LNCaP clone FGC (cell line): Measurements from ENCODE around the gene RGS1.

Source experiments
- DNase-seq: peaks from one replicate; pipeline ENCODE4 v3.0.0-alpha.2; 2011; ENCODE audit warnings: low read depth
- H3K4me3 ChIP-seq: 2 replicates; pipeline ENCODE4 v1.5.1; 2011; ENCODE audit warnings: mild to moderate bottlenecking, low read depth, low read length, control low read depth
- CTCF ChIP-seq: IDR thresholded peaks from 2 replicates; pipeline ENCODE4 v1.5.1; 2012; ENCODE audit warnings: mild to moderate bottlenecking; ENCODE audit not compliant: control insufficient read depth, insufficient read depth; ENCODE audit errors: extremely low read depth

RGS1 gene

DNA sequence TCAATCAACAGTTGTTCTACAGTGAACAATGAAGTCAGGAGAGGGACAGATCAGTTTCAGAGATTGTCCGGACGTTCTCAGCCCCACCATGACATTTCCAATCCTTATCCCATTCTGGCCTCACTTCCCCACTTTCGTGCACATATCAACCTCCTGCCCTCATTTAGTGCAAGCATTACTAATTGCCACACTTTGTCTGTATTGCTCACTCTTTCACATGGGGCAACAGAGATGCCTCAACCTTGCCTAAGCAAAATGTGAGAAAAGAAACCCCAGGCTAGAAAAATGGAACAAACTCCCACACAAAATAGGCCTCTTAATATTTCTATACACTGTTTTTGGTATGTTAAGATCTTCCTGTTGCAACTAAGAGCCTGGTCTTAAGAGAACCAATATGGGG is 8.9 kb upstream of the RGS1 start:
- TF ChIP-seq CTCF = no peak
- no peak overlapping the region for H3K4me3 ChIP-seq
- no peak for DNase-seq

GRCh38 chr1:192568063-192568462 is 7.5 kb upstream of the RGS1 start:
- DNase-seq = no peak
- no peak overlapping the region for H3K4me3 ChIP-seq
- TF ChIP-seq CTCF = no peak

DNA sequence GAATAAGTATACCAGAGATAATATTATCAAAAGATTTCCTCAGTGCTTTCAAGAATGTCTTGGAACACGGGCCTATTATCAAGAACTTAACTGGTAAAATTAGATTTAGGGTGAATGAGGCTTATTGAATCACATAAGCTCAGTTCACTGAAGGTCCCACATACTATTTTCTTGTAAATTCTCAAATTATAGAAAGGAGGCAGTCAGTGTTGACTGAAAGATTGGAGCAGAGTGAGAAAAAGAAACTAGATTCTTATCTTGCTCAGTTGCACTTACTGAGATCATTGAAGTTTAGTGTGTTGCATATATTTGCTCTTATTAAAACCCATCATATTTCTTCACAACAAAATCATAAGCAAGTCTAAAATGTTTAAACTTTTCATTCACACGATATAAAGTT is 3.9 kb upstream of the RGS1 start:
- no peak for TF ChIP-seq CTCF
- no peak for DNase-seq

DNA sequence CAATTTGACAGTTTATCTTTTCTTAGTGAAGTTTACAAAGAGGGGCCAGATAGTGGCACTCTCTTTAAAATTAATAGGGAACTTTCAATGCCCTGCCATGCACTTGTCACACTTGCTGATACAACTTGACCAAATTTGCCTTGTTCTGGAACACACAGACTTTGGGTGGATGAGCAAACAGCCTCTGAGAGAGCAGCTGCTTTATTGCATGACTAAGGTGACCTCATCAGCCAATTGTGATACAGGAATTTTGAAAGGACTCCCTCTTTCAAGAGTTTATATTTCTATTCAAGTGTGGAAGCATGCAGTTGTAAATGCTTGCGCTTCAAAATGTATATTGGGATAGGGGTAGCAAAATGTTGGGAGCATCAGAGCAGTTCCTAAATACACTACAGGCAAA is 2.1 kb upstream of the RGS1 start:
- DNase-seq = no peak
- no peak overlapping the region for H3K4me3 ChIP-seq
- TF ChIP-seq CTCF = no peak

More for the DNA sequence above, 3.9 kb upstream of the RGS1 start:
- no peak overlapping the region for H3K4me3 ChIP-seq

DNA sequence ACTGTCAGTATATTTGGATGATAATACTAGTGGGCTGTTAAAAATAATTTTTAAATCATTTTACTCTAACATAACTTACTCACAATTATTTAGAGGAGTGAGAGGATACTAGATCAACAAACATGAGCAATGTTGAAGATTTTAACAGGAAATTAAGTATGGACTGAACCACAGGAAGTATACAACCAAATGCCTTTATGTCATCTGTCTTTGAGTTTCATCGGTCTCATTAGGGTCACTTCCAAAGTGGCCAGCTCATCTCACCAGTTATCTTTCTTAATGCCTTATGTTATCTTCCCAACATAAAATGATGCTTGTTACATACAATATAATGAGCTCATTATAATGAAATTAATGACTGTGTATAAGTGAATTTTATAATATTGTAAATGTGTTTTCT is 1.5 kb upstream of the RGS1 start:
- no peak overlapping the region for H3K4me3 ChIP-seq
- no peak for DNase-seq
- no peak for TF ChIP-seq CTCF

DNA sequence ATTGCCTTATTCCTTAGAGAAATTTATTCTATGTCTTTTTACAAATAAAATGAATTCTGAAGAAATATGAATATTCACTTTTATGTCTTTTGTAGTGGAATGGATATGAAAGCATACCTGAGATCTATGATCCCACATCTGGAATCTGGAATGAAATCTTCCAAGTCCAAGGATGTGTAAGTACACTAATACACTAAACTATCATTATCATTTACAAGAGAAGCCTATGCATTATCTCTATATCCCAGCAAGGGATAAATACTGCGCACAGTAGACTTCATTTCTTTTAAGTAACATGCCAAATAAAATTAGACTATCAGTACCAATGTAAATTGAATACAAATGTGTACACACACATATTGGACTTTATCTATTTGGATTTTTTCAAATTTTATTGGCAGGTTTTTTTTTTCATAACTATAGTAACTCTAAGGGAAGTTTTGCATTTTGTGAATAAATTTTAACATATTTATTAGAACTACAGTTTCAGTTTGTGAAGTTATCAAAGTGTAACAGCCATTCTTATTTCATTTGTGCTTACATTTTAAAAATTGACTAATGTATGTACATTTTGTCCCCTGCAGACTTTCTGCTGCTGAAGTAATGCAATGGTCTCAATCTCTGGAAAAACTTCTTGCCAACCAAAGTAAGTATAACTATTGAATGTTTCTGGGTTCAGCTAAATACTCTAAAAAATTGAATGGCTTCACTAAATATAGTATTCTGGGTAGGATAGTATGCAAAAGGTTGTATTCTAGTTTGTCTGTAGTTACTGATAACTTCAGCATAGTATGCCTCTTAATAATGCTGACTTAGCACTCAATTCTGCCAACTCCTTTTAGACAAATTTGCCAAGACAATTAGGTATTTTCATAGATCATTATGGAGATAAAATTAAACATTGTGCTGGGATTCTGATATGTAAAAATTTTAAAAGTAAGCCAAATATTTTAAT is 894 bp downstream of the RGS1 start:
- no peak overlapping the region for H3K4me3 ChIP-seq
- no peak for DNase-seq
- TF ChIP-seq CTCF = no peak
